ENCODE data around the gene CASP10. TPM values are rescaled to one million over a fixed set of nuclear protein-coding genes. Genes with fewer than 3 reads are reported as not detected.
A peak's percentile ranks its signal among the peaks of the same experiment; 100 is the strongest.

CASP10 gene
- total and polyA plus RNA-seq, 2 of the 8 experiments (the other 6 are each of a cell fraction or from before 2014, with no cell fraction given) = 2.3 to 4.0 TPM

GRCh38 chr2:201257956-201258665, 75.2 kb downstream of the CASP10 start (continued):
- no peak for TF ChIP-seq EZH2 (IDR thresholded peaks at IDR 0.05; ENCODE audit: low read depth, low read length, severe bottlenecking)
- TF ChIP-seq RBBP5 (IDR thresholded peaks at IDR 0.05; ENCODE audit: borderline replicate concordance, low read depth, low read length) = peak; percentile 51; the same call in 1 of the 2 replicates
- no peak for TF ChIP-seq HDAC2 (IDR thresholded peaks at IDR 0.05; ENCODE audit: borderline replicate concordance in 1 of 2, low read depth in 2 of 2, low read length in 2 of 2)
- no peak for TF ChIP-seq SUZ12 (IDR thresholded peaks at IDR 0.05; ENCODE audit: low read length)
- TF ChIP-seq JUN (IDR thresholded peaks at IDR 0.05; ENCODE audit: low read depth, low read length) = no peak
- TF ChIP-seq FOSL1 (IDR thresholded peaks at IDR 0.05; ENCODE audit: insufficient read depth, low read depth, low read length) = no peak

All from H1 (cell line).